Gastrocnemius medialis (tissue), 4 donors: ENCODE data around the gene PSKH1. TPM values are rescaled to one million over a fixed set of nuclear protein-coding genes. Genes with fewer than 3 reads are reported as not detected.
"Not testable (repeated sequence)": the region's sequence is repeated elsewhere in the genome, so short reads cannot be mapped to it uniquely, and the experiment has no call there.

ENCODE experiments used
- ATAC-seq, 2 donors: fragments of 150-250 bp; one replicate each; pipeline ENCODE4 v1.9.1; 2016
- DNase-seq, 2 donors: peaks; one replicate each; pipeline ENCODE4 v3.0.0-alpha.2; 2019
- H3K27ac ChIP-seq, 4 donors: fragments of 200-600 bp; sonication (generic); 1 replicate in 1 of 4; 2 replicates in 3 of 4; pipeline ENCODE4 v1.5.1; 2016 to 2018; ENCODE audit warnings: mild to moderate bottlenecking in 2 of 4, moderate library complexity in 1 of 4
- H3K27me3 ChIP-seq, 3 donors: fragments of 200-600 bp; sonication (generic) in 2 of 3; 1 replicate in 1 of 3; 2 replicates in 2 of 3; pipeline versions ENCODE4 v1.5.1 to v1.6.0; 2016 to 2019; ENCODE audit warnings: mild to moderate bottlenecking in 1 of 3, moderate library complexity in 1 of 3
- H3K36me3 ChIP-seq, 2 donors: fragments of 200-600 bp; sonication (generic) in 1 of 2; one replicate each; pipeline ENCODE4 v1.5.1; 2017 to 2018
- H3K4me1 ChIP-seq, 2 donors: fragments of 200-600 bp; sonication (generic) in 1 of 2; one replicate each; pipeline ENCODE4 v1.5.1; 2016 to 2017; ENCODE audit warnings: mild to moderate bottlenecking in 2 of 2
- H3K4me3 ChIP-seq, 4 donors: fragments of 200-600 bp; sonication (generic) in 3 of 4; 1 replicate in 1 of 4; 2 replicates in 3 of 4; pipeline ENCODE4 v1.5.1; 2016 to 2019; ENCODE audit warnings: mild to moderate bottlenecking in 2 of 4
- H3K9me3 ChIP-seq, 3 donors: fragments of 200-600 bp; sonication (generic) in 2 of 3; 1 replicate in 1 of 3; 2 replicates in 2 of 3; pipeline ENCODE4 v1.5.1; 2016 to 2019
- POLR2A ChIP-seq, 2 donors: fragments of 450-650 bp; IDR thresholded peaks; one replicate each; pipeline ENCODE4 v1.6.1; 2017; ENCODE audit warnings: antibody characterized with exemption in 2 of 2, mild to moderate bottlenecking in 2 of 2, moderate library complexity in 2 of 2
- in situ Hi-C, 4 donors: fragments of 200-750 bp; cut with MboI; loops; one replicate each; pipeline versions ENCODE4 v1.15.0 to v1.8.0; 2017; ENCODE audit warnings: low sequenced_read_pairs in 4 of 4
- intact Hi-C: fragments of 100-400 bp; cut with DNase I; formaldehyde crosslinking; loops from one replicate; pipeline ENCODE4 v1.15.1; 2023; ENCODE audit warnings: low total_unique reads
- total RNA-seq, 4 donors: library from RNA; depleted of rRNA; stranded (reverse); fragments of >200 nt; gene quantifications; one replicate each; pipeline versions ENCODE4 v1.1.0 to v1.2.3, GENCODE V29; 2016
- TF ChIP-seq, protein P1 (sequence below), 5 experiments: fragments of 450-650 bp in 3 of 5; fragments of 200-600 bp in 2 of 5; sonication (generic) in 2 of 5; IDR thresholded peaks in 4 of 5; conservative IDR thresholded peaks in 1 of 5; 1 replicate in 4 of 5; 2 replicates in 1 of 5; pipeline ENCODE4 v1.5.1; 2016 to 2019; ENCODE audit warnings: antibody characterized with exemption in 5 of 5, mild to moderate bottlenecking in 3 of 5, moderate library complexity in 3 of 5

Gene PSKH1
- total RNA-seq, 4 donors from 2014 or later, result 4.1 to 12.7 (median 6.9) TPM

DNA sequence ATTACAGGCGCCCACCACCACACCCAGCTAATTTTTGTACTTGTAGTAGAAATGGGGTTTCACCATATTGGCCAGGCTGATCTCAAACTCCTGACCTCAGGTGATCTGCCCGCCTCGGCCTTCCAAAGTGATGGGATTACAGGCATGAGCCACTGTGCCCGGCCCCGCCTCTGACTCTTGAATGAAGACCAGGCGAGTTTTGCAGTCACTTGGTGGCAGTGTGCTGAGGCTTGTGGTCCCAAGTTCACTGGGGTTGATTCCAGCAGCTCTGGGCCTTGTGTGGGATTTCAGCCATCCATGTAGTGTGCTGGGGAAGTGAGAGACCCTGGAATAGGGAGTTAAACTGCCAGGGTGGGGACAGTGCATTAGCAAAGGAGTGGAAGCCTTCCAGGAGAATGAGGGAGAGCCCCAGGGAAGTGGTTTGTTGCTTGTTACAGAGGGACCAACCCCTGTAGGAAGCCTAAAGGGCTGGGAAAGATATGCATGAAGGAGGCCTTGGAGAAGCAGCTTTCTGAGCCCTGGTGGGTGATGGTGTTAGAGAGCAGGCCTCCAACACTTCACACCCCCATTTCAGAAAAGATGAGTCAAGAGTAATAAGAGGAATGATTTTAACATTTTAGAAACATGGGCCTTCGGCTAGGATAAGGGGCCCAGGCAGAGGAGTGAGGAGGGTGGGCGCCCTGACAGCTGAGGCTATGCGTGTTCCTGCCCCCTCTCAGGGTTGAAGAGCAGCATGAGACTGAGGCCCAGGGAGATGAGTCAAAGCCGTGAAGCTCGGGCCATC lies 14.5 kb downstream of the PSKH1 start:
- Histone ChIP-seq H3K4me3 (no peak overlapping the region), H3K36me3 (peaks cover 0 to 34% of the 10 kb centered on the region in 2 donors), H3K9me3 (no peaks in the 10 kb centered on the region), H3K4me1 (peaks cover 12 to 19% of the 10 kb centered on the region in 2 donors), H3K27ac (peak overlapping the region in 2 of 4 donors; percentile 9 to 20), H3K27me3 (no peaks in the 10 kb centered on the region)
- in situ Hi-C loops (no loop called here), intact Hi-C loops (no loop called here)
- ATAC-seq, result no peak
- no peak for TF ChIP-seq POLR2A (IDR thresholded peaks at IDR 0.05)
- TF ChIP-seq, protein P1, sequence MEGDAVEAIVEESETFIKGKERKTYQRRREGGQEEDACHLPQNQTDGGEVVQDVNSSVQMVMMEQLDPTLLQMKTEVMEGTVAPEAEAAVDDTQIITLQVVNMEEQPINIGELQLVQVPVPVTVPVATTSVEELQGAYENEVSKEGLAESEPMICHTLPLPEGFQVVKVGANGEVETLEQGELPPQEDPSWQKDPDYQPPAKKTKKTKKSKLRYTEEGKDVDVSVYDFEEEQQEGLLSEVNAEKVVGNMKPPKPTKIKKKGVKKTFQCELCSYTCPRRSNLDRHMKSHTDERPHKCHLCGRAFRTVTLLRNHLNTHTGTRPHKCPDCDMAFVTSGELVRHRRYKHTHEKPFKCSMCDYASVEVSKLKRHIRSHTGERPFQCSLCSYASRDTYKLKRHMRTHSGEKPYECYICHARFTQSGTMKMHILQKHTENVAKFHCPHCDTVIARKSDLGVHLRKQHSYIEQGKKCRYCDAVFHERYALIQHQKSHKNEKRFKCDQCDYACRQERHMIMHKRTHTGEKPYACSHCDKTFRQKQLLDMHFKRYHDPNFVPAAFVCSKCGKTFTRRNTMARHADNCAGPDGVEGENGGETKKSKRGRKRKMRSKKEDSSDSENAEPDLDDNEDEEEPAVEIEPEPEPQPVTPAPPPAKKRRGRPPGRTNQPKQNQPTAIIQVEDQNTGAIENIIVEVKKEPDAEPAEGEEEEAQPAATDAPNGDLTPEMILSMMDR (IDR thresholded peaks at IDR 0.05 in 4 of 5, conservative IDR thresholded peaks at IDR 0.05 in 1 of 5), result no peak
- no peak for DNase-seq

DNA sequence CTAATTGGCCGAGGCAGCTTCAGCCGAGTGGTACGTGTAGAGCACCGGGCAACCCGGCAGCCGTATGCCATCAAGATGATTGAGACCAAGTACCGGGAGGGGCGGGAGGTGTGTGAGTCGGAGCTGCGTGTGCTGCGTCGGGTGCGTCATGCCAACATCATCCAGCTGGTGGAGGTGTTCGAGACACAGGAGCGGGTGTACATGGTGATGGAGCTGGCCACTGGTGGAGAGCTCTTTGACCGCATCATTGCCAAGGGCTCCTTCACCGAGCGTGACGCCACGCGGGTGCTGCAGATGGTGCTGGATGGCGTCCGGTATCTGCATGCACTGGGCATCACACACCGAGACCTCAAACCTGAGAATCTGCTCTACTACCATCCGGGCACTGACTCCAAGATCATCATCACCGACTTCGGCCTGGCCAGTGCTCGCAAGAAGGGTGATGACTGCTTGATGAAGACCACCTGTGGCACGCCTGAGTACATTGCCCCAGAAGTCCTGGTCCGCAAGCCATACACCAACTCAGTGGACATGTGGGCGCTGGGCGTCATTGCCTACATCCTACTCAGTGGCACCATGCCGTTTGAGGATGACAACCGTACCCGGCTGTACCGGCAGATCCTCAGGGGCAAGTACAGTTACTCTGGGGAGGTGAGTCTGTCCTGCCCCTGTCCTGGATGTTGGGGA lies 16.1 kb downstream of the PSKH1 start:
- Histone ChIP-seq H3K27me3 (no peaks in the 10 kb centered on the region), H3K27ac (no peak overlapping the region), H3K4me1 (peaks cover 12 to 19% of the 10 kb centered on the region in 2 donors), H3K9me3 (no peaks in the 10 kb centered on the region), H3K4me3 (no peak overlapping the region), H3K36me3 (peaks cover 0 to 34% of the 10 kb centered on the region in 2 donors)
- in situ Hi-C loops, result no loop called here
- DNase-seq (no peak), ATAC-seq (no peak)
- TF ChIP-seq, protein P1 (IDR thresholded peaks at IDR 0.05 in 4 of 5, conservative IDR thresholded peaks at IDR 0.05 in 1 of 5), result no peak
- no peak for TF ChIP-seq POLR2A (IDR thresholded peaks at IDR 0.05)
- intact Hi-C loops, result no loop called here

DNA sequence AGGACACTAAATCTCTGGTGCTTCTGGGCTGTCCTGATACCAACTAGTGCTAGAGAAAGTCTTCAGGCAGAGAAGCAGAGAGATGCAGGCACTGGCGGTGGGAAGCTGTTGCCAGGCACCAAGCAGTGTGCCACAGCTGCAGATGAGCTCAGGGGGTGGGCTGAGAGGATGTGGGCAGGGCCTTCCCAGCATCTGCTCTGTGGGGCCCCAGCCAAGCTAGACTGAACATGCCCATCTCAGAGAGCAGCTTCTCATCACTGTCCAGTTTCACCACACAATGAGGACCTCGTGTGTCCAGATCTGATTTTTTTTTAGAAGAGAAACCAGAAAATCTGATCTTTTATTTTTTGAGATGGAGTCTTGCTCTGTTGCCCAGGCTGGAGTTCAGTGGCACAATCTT lies 17.1 kb downstream of the PSKH1 start:
- intact Hi-C loops (no loop called here), in situ Hi-C loops (no loop called here)
- TF ChIP-seq, protein P1 (IDR thresholded peaks at IDR 0.05 in 4 of 5, conservative IDR thresholded peaks at IDR 0.05 in 1 of 5), result no peak
- no peak for TF ChIP-seq POLR2A (IDR thresholded peaks at IDR 0.05)
- ATAC-seq (no peak), DNase-seq (no peak)
- Histone ChIP-seq H3K9me3 (no peaks in the 10 kb centered on the region), H3K36me3 (peaks cover 0 to 34% of the 10 kb centered on the region in 2 donors), H3K27ac (no peak overlapping the region), H3K4me3 (no peak overlapping the region), H3K27me3 (no peaks in the 10 kb centered on the region), H3K4me1 (peaks cover 20 to 26% of the 10 kb centered on the region in 2 donors)

DNA sequence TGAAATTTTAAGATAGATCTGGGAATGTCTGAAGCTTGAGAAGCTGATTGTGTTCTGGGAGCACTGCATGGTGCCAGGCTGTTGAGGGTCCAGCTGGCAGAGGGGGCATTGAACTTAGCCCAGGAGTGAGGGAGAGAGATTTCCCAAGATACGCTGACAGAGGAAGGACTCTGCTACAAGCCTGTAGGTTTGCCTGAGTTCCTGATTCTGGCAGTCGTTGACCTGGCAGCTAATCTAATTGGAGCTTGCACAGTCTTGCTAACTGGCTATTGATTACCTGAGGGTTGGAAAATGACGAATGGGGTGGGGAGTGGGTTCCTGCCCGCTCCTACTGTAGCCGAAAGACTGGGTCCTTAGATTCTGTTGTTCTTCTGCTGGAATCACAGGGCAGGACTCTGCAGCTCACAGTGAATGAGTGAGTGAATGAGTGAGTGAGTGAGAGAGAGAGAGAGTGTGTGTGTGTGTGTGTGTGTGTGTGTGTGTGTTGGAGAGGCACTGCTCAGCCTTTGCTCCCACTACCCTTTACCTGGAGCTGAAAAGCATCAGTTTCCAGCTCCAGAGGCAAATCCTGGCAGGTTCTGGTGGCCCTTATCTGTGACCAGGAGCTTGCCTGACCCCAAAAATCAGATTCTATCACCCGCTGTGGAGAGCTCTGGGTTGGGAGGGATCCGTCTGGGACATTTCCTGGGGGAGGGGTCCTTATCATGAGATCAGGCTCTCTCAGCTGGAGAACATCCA lies 21.9 kb downstream of the PSKH1 start:
- no peak for DNase-seq
- no peaks in the 10 kb centered on the region for H3K9me3 ChIP-seq
- TF ChIP-seq POLR2A (IDR thresholded peaks at IDR 0.05), result no peak
- TF ChIP-seq, protein P1 (IDR thresholded peaks at IDR 0.05 in 4 of 5, conservative IDR thresholded peaks at IDR 0.05 in 1 of 5), result no peak
- H3K27me3 ChIP-seq, result no peaks in the 10 kb centered on the region
- H3K36me3 ChIP-seq, result peaks cover 0 to 20% of the 10 kb centered on the region in 2 donors
- peaks cover 58 to 59% of the 10 kb centered on the region in 2 donors for H3K4me1 ChIP-seq
- peak overlapping the region; percentile 86 to 99 (median 95) for H3K27ac ChIP-seq
- no peak overlapping the region for H3K4me3 ChIP-seq
- in situ Hi-C loops, result no loop called here
- no peak for ATAC-seq
- intact Hi-C loops, result no loop called here

DNA sequence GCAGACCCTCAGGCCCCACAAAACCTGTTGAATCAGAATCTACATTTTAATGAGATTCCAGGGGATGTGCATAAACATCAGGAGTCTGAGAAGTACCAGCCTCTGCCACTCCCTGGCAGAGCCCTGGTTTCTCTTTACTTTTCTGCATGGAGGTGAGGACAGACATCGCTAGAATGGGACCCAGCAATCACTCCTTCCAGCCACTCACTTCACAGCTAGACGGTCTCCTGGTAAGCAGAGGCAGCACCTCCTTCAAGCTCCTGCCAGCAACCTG lies 22.4 kb downstream of the PSKH1 start:
- H3K27me3 ChIP-seq, in situ Hi-C loops, H3K9me3 ChIP-seq, ATAC-seq, intact Hi-C loops, DNase-seq, H3K4me3 ChIP-seq: not testable (repeated sequence)
- Histone ChIP-seq H3K36me3 (peaks cover 0 to 14% of the 10 kb centered on the region in 2 donors), H3K27ac (peak overlapping the region; percentile 86 to 99 (median 95)), H3K4me1 (peaks cover 64% of the 10 kb centered on the region in 2 donors)
